HG02588 (cell line): ENCODE results near the gene NEK3.
"Not testable (repeated sequence)": the region's sequence is repeated elsewhere in the genome, so short reads cannot be mapped to it uniquely, and the experiment has no call there.

Experiments
- ATAC-seq: cut with Tn5 transposase; IDR thresholded peaks from one replicate; pipeline ENCODE4 v1.9.1; 2021; ENCODE audit warnings: mild to moderate bottlenecking, moderate library complexity; ENCODE audit not compliant: unreplicated experiment

NEK3 gene

GRCh38 chr13:52159159-52159982 lies at the start of gene NEK3:
Gene NEK3, minus strand, starts transcription at chr13:52159597. Its CDS starts 3,406 bp downstream, at chr13:52156191.
- ATAC-seq = peak; percentile 71

GRCh38 chr13:52208384-52208783 lies 49.0 kb upstream of the NEK3 start:
- not testable (repeated sequence) for ATAC-seq

- ATAC-seq = not testable (repeated sequence)
These were observed 48.5 kb upstream of the NEK3 start for GRCh38 chr13:52207896-52208295.

- not testable (repeated sequence) for ATAC-seq
These were observed 47.9 kb upstream of the NEK3 start for GRCh38 chr13:52207337-52207736.

GRCh38 chr13:52204546-52204945 lies 45.1 kb upstream of the NEK3 start:
- not testable (repeated sequence) for ATAC-seq

GRCh38 chr13:52203864-52204263 lies 44.5 kb upstream of the NEK3 start:
- not testable (repeated sequence) for ATAC-seq

- ATAC-seq = not testable (repeated sequence)
These were observed 43.1 kb upstream of the NEK3 start for GRCh38 chr13:52202506-52202905.

GRCh38 chr13:52201439-52202193 lies 42.2 kb upstream of the NEK3 start:
- ATAC-seq = not testable (repeated sequence)

- ATAC-seq = peak; percentile 60
These were observed 36.0 kb upstream of the NEK3 start for GRCh38 chr13:52195401-52195837.

- peak; percentile 84 for ATAC-seq
These were observed 34.9 kb upstream of the NEK3 start for GRCh38 chr13:52194184-52194868.

- ATAC-seq = not testable (repeated sequence)
These were observed 34.3 kb upstream of the NEK3 start for GRCh38 chr13:52193587-52194183.

GRCh38 chr13:52187424-52188187 lies 28.2 kb upstream of the NEK3 start:
- ATAC-seq = not testable (repeated sequence)

- no peak for ATAC-seq
These were observed 27.6 kb upstream of the NEK3 start for GRCh38 chr13:52187029-52187423.

- peak; percentile 51 for ATAC-seq
These were observed 22.0 kb upstream of the NEK3 start for GRCh38 chr13:52181316-52181954.

- ATAC-seq = no peak
These were observed 20.5 kb upstream of the NEK3 start for GRCh38 chr13:52179925-52180324.

GRCh38 chr13:52177276-52177675 lies 17.9 kb upstream of the NEK3 start:
- no peak for ATAC-seq

GRCh38 chr13:52173970-52174369 lies 14.6 kb upstream of the NEK3 start:
- not testable (repeated sequence) for ATAC-seq

- no peak for ATAC-seq
These were observed 14.0 kb upstream of the NEK3 start for GRCh38 chr13:52173373-52173772.

GRCh38 chr13:52171686-52172085 lies 12.3 kb upstream of the NEK3 start:
- not testable (repeated sequence) for ATAC-seq
